GM21423 (cell line): ENCODE results near the gene CAMK1D.
A peak's percentile ranks its signal among the peaks of the same experiment; 100 is the strongest.

ENCODE experiments used
- ATAC-seq: cut with Tn5 transposase; IDR thresholded peaks from one replicate; pipeline ENCODE4 v1.9.1; 2021; ENCODE audit warnings: mild to moderate bottlenecking, moderate library complexity; ENCODE audit not compliant: unreplicated experiment

CAMK1D gene

GRCh38 chr10:12615296-12616220, 266.2 kb downstream of the CAMK1D start:
- no peak for ATAC-seq

- ATAC-seq: no peak
Measured at GRCh38 chr10:12617191-12618175, 268.1 kb downstream of the CAMK1D start.

- ATAC-seq: no peak
Measured at GRCh38 chr10:12622016-12622415, 272.7 kb downstream of the CAMK1D start.

GRCh38 chr10:12622691-12623090, 273.3 kb downstream of the CAMK1D start:
- ATAC-seq: no peak

GRCh38 chr10:12625393-12626023, 276.2 kb downstream of the CAMK1D start:
- ATAC-seq: no peak

- ATAC-seq: peak; percentile 60
Measured at GRCh38 chr10:12628153-12628552, 278.8 kb downstream of the CAMK1D start.

GRCh38 chr10:12628964-12629766, 279.8 kb downstream of the CAMK1D start:
- no peak for ATAC-seq

- no peak for ATAC-seq
Measured at GRCh38 chr10:12629767-12630165, 280.4 kb downstream of the CAMK1D start.

GRCh38 chr10:12631216-12631615, 281.9 kb downstream of the CAMK1D start:
- ATAC-seq: no peak

GRCh38 chr10:12631787-12632562, 282.6 kb downstream of the CAMK1D start:
- no peak for ATAC-seq

- no peak for ATAC-seq
Measured at GRCh38 chr10:12633776-12634620, 284.7 kb downstream of the CAMK1D start.

GRCh38 chr10:12634621-12634931, 285.2 kb downstream of the CAMK1D start:
- ATAC-seq: no peak

- no peak for ATAC-seq
Measured at GRCh38 chr10:12635127-12635541, 285.8 kb downstream of the CAMK1D start.

- ATAC-seq: no peak
Measured at GRCh38 chr10:12636571-12636970, 287.2 kb downstream of the CAMK1D start.

GRCh38 chr10:12637649-12638048, 288.3 kb downstream of the CAMK1D start:
- ATAC-seq: no peak

- peak; percentile 49 for ATAC-seq
Measured at GRCh38 chr10:12638103-12638502, 288.8 kb downstream of the CAMK1D start.

GRCh38 chr10:12638781-12639180, 289.4 kb downstream of the CAMK1D start:
- ATAC-seq: no peak
